DND-41 (cell line): ENCODE measurements around the gene PRR5L.

Experiments
- EZH2 ChIP-seq: IDR thresholded peaks from 3 replicates; pipeline ENCODE4 v1.6.1; 2012; ENCODE audit warnings: borderline replicate concordance, low read depth, mild to moderate bottlenecking, moderate library complexity, low read length, inconsistent platforms; ENCODE audit not compliant: severe bottlenecking
- TF ChIP-seq, protein P1 (sequence below): IDR thresholded peaks from 2 replicates; pipeline ENCODE4 v1.5.1; 2012; ENCODE audit warnings: borderline replicate concordance, low read length, moderate library complexity, mild to moderate bottlenecking; ENCODE audit not compliant: poor library complexity, severe bottlenecking; ENCODE audit errors: extremely low read depth

DNA sequence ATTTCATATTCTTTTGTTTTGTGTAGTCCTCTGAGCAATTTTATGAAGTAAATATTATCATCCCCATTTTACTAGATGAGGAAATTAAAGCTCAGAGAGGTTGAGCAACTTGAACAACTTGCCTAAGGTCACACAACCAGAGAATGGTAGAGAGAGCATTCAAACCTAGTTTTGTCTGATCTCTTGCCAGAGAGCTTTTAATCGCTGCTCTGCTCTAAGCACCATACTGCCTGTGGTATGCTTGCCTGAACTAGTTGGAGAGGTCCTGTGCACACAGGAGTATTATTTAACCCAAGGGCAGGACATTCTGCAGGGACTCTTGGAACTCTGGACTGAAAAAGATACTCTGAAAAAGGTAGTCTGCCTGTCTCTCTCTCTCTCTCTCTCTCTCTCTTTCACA is 175.5 kb downstream of the PRR5L start:
- TF ChIP-seq, protein P1, sequence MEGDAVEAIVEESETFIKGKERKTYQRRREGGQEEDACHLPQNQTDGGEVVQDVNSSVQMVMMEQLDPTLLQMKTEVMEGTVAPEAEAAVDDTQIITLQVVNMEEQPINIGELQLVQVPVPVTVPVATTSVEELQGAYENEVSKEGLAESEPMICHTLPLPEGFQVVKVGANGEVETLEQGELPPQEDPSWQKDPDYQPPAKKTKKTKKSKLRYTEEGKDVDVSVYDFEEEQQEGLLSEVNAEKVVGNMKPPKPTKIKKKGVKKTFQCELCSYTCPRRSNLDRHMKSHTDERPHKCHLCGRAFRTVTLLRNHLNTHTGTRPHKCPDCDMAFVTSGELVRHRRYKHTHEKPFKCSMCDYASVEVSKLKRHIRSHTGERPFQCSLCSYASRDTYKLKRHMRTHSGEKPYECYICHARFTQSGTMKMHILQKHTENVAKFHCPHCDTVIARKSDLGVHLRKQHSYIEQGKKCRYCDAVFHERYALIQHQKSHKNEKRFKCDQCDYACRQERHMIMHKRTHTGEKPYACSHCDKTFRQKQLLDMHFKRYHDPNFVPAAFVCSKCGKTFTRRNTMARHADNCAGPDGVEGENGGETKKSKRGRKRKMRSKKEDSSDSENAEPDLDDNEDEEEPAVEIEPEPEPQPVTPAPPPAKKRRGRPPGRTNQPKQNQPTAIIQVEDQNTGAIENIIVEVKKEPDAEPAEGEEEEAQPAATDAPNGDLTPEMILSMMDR, result no peak
- no peak for TF ChIP-seq EZH2
